Measurements from ENCODE around the gene ADCY1.

ADCY1 gene

DNA sequence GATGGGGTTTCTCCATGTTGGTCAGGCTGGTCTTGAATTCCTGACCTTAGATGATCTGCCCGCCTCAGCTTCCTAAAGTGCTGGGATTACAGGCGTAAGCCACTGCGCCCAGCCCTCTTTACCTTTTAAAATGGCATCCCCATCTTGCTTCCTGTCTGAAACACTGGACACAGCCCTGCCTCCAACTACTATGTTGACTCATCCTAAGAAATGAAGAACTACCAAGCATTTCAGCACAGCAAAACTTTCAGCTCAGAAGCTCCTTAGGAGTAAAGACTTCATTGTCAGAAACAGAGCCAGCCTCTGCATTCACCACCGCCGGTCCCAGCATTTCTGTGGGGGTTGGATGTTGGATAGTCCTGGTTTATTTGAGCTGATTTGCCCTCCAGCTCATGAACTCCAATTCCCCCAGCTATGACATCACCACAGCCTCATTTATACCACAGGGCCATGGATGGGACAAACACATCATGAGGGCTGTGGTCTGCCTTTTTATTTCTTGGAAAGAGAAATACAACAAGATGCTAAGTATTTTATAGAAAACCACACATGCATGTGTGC lies 123.5 kb downstream of the ADCY1 start:
- FAIRE-seq, result no peak

DNA sequence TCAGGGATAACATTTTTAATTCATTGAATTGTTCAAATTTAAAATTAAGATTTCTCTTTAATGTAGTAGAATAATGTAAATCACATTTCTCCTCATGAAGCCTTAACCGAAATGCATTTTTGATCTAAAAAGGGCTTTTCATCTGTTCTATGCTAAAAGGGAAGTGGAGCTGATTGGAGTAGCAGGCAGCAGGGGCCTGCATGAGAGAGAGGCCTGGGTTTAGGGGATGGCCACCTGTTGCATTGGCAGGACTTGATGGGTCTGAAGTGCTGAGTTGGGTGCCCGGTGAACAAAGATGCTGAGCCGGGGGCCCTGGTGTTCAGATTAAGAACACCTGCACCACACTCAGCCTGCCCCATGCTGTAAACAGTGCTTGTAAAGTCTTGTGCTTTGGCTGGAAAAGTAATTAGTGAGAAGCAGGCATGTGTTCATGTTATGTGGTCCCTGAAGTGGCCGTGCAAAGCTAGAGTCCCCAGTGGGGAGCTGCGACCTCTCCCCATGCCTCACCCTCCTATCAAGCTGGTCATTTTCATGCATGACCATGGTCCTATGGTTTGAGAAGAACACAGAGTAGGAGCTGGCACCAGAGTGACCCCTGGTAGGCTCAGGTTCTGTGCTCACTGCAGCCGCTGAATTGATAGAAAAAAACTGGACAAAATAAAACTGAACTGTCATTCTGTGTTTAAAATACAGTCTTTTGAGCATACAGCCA lies 124.3 kb downstream of the ADCY1 start:
- FAIRE-seq, result no peak

DNA sequence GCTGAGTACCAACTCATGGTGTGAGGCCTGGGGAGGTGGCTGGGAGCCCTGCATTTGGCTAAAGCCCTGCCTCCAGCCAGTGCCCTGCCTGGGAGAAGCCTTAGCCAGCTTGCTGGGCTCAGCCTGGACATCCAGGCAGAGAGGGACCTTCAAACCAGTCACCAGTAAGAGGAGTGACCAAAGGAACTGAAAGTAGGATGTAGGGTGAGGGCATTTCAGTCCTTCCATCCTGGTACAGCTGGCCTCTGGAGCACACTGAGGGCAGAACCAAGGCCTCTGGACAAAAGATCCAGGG lies 124.8 kb downstream of the ADCY1 start:
- FAIRE-seq, result no peak

DNA sequence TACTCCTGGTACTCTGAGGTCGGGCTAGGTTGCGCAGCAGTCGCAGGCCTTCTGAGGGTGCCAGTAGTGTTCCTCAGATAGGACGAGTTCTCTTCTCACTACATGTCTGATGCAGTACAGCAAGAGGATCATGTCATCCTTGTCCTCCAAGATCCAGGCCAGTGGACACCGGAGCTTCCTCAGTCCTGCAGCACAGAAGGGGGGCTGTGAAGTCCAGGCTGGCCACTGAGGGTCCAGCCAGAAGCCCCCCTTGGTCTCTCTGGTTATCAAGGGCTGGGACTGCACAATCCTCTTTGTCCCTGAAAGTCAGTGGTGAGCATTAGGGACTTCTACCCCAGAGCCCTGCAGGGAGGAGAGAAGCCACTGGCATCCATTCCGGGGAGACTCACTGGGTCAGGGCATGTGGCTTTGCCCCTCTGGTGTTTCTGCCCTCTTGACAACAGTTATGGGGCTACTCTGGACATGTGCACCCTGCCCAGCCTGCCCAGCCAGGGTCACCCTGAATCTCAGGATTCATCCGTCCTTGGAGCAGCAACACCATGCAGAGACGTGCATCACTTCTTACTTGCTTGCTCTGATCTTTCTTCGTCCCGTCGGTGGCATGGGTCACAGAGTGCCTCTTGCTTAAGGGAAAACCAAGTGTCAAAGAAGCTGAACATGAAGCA lies 125.7 kb downstream of the ADCY1 start:
- FAIRE-seq, result no peak

DNA sequence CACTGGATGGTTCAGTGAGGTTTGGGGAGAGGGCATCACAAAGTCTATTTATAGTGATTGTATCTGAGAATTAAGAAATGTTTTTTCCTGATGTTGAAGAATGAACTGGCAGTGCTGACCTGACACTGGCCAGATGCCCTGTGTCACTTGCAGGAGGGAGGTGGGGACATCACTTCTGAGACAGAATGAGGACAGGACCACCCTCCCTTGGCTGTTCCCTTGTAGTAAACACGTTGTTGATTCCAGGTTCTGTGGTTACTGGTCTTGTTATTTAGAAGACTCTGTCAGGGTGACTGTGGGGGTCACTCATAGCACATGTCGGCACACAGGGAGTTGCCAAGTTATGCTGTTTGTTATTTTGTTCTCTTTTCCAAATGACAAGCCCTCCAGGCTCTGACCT lies 126.4 kb downstream of the ADCY1 start:
- FAIRE-seq, result no peak

DNA sequence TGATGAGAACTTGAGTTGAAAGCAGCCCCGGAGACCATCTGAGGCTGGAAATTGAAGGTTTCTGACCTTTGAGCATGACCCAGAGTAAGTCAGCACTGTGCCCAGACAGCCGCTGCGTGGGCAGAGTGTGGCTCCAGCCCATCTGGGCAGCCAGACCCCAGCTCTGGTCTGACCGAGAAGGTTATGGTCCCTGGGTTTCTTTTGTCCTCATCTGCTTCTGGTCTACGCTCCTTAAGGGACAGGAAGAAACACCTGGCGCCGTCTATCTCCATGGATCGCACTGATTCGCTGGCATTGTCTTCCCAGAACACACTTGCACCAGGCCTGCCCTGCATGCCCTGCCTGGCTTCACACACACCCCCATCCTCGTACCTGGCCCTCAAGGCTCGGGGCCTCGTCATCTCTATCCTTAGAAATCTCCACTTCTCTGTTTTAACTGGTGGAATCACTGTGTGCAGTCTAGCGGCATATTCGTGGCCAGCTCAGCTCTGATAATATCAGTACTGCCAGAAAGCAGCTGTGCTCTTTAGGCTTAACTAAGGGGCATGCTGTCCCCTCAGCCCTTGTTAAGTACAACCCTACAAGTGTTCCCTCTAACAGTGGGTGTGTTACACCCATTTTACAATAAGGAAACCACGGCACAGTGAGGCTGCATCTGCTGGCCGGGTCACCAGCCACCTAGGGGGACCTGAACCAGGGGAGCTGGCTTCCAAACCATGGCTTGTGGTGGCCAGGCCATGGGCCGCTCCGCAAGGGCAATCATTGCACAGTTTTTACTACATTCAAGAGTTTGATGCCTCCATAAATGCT lies 127.7 kb downstream of the ADCY1 start:
- no peak for FAIRE-seq

DNA sequence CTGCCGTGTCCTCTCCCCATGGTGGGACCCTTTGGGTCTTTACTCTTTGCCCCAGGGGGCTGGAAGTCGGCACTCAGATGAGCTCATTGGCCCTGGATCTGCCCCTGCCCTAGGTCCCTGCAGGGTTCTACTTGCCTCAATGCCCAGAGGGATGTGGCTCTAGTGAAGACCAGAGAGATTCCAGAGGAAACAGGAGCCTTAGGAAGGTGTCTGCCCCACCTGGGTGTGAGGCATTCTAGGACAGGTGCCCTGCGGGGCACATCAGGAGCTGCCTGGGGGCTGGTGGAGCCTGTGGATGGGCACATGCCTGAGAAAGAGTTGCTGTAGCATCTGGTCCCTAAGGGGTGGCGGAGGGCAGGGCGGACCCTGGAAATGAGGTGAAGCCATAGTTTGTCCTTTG lies 128.6 kb downstream of the ADCY1 start:
- no peak for FAIRE-seq

DNA sequence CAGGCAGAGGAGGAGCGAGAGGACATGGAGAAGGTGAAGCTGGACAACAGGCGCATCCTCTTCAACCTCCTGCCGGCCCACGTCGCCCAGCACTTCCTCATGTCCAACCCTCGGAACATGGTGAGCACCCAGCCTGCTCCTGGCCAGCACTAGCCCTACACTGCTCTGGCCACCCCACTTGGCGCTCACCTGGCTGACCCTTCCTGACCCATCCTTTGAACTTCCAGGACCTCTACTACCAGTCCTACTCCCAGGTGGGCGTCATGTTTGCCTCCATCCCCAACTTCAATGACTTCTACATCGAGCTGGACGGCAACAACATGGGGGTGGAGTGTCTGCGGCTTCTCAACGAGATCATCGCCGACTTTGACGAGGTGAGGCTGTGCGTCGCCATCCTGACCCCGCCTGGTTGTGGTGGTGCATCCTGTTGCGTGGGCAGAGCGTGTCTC lies 129.2 kb downstream of the ADCY1 start:
- FAIRE-seq, result no peak

DNA sequence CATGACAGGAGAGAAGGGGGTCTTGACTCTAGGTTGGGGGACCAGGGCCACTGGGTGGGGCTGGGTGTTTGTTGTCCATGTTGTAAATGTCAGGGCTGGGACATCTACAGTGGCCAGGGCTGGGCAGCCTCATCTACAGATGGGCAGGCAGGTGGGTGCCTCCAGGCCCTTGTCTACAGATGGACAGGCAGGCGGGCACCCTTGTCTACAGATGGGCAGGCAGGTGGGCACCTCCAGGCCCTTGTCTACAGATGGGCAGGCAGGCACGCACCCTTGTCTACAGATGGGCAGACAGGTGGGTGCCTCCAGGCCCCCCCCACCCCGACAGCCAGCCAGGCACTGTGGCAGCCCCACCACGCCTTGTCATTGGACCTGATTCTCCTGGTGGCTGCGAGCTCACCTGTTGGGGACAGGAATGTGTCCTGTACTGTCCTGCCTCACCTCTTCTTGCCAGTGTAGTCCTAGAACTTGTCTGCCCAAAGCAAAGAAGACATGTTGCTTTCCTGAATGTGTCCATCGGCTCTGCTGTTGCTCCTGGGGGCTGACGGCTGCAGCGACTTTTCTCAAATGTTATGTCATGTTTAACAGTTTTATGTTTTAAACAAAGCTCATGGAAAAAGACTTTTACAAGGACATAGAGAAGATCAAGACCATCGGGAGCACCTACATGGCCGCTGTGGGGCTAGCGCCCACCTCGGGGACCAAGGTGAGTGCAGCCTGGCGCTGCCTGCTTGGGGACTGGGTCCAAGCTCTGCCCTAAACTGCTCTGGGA lies 129.9 kb downstream of the ADCY1 start:
- FAIRE-seq, result no peak

DNA sequence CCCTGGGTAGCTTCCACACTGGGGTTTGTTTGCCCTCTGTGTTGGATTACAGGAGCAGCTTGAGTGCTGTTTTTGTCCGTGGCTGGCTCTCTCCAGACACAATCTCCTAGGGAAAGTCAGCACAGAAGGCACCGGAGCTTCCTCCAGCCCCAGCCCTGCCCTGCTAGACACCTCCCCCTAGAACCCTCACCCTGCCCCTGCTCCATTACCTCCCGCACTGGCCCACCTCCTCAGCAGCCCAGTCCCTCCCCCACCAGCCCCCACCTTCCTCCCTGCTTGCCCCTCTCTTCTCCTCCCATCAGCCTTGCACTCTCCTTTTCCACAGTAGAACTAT lies 130.5 kb downstream of the ADCY1 start:
- FAIRE-seq, result no peak

DNA sequence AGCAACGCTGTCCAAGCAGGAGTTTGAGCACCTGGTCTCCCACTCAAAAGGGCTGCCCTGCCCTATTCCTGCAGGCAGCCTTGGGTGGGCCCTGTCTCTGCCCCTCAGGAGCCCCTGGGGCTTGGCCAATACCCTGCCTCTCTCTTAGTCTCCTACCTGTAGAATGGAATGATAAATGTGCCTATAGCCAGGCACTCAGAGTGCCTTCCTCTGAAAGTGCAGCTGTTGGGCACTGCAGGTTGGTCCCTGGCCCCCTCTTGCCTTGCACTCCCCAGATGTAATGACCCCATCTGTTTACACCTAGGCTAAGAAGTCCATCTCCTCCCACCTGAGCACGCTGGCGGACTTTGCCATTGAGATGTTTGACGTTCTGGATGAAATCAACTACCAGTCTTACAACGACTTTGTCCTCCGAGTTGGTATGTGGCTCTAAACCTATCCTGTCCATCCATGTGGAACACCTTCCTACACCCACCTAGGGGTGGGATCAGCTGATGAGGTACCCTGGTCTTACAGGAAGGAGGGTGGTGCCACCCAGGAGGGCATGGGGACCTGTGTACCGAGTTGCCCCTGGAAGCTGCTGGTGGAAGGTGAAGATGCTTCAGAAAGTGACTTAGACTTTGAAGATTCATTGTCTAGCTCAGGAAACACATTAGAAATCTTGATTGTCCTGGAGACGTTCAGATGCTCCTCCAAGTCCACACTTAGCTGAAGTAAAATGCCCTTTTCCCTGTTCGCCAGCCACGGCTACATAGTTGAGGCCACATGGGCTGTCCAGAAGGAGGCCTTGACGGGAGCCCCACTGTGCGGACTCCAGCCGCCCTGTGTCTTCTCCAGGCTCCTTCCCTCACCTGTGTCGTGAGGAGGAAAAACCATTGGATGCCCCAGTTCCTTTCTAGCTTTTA lies 134.1 kb downstream of the ADCY1 start:
- no peak for FAIRE-seq

DNA sequence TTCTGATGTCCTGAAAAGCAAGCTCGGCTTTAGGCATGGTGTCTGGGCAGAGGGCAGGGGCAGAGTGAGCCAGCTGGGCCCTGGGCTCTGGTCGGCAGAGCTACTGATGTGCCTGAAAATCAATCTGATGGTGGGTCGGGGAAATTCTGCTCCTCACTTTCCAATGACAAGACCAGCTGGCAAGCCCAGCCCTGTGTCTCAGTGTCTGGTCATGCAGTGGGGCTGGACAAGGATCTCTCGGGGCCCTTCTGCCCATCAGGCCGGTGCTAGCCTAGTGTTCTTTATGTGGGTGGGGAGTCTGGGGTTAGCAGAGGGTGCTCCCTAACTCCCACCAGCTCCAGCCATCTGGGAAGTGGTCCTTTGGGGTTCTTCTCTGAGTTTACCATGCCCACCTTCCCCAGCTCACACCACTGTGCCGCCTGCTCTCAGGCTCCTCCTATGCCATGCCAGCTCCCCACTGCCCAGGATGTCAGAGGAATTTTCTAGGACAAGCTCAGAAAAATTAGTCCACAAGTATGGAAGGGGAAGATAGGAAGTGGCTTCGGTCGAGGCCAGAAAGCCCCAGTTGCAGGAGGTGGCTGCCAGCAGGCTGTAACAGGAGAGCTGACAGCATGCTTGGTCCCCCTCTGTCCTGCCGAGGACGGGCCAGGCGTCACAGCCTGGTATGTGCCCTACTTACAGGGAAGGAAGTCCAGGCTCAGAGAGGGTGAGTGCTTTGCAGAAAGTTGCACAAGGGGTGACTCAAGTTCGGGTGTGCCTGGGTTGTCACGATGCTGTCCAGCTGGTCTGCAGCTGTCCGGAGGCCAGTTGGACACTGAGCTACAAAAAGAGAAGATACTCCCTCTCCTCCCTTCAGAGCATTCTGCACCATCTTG lies 135.2 kb downstream of the ADCY1 start:
- no peak for FAIRE-seq

DNA sequence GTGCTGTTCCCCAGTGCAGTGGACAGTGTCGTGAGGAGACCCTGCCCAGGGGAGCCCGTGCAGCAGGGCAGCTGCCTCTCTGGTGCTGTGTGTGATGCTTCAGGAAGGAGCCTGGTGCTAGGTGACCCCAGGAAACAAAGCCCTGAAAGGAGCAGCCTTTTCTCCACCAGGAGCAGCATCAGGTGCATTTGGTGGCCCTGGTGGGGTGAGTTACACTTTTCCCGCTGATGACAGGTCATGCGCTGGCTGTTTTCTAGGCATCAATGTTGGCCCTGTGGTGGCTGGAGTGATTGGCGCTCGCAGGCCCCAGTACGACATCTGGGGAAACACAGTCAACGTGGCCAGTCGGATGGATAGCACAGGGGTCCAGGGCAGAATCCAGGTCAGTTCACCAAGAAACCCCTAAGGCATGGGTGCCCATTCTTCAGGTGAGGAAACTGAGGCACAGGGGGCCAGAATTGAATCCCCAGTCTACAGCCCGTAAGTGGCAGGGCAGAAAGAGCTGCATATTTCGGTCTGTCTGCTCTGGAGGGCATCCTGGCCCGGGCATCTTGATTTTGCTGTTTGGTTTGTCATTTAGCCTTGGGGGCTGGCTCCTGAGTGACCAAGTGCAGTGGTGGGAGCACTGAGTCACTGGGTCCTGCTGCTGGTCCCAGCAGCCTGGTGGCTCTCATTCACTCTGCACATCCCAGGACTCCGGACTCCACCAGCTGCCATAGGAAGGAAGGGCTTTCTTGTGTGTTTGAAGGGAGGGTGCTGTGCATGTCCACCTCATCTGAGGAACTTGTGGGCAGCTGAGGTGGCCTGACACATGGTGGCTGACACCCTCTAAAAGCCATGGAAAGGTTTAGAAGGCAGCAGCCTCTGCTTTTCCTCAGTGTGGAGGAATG lies 136.3 kb downstream of the ADCY1 start:
- FAIRE-seq, result no peak

DNA sequence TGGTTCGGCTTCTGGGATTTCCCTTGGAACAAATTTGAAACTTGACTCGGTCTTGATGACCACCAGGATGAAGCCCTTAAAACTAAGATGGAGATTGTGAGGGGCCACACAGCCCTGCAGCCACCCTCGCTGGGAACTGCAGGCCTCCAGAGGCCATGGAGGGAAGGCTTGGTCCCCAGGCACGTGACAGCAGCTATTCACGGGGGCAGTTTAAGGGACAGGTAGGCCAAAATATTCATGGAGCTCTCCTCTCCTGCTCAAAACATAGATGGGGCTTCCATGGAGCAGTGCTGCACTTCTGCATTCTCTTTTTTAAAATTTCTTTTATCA lies 137.0 kb downstream of the ADCY1 start:
- no peak for FAIRE-seq

DNA sequence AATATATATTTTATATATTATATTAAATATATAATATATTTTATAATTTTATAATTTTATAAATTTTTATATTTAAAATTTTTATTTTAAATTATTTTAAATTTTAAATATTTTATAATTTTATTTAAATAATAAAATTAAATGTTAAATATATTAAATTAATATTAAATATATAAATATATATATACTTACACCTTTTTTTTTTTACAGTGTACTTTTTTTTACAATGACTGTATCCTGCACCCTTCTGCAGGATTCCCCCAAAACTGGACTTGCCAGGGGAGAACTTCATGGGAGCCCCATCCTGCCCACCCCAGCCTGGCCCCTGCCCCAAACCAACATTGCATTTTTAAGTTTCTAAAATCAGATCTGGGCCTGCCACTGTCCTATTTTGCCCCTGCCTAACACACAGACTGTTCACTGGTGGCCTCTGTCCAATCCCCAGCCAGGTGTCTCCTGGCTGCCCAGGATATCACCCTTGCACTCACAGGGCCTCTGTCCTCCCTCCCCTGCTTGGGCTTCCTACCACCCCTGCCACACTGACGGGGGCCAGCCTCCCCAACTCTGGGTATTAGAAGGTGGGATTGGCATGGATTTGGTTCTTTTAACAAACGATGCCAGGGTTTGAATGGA lies 138.0 kb downstream of the ADCY1 start:
- FAIRE-seq, result peak; percentile 100

DNA sequence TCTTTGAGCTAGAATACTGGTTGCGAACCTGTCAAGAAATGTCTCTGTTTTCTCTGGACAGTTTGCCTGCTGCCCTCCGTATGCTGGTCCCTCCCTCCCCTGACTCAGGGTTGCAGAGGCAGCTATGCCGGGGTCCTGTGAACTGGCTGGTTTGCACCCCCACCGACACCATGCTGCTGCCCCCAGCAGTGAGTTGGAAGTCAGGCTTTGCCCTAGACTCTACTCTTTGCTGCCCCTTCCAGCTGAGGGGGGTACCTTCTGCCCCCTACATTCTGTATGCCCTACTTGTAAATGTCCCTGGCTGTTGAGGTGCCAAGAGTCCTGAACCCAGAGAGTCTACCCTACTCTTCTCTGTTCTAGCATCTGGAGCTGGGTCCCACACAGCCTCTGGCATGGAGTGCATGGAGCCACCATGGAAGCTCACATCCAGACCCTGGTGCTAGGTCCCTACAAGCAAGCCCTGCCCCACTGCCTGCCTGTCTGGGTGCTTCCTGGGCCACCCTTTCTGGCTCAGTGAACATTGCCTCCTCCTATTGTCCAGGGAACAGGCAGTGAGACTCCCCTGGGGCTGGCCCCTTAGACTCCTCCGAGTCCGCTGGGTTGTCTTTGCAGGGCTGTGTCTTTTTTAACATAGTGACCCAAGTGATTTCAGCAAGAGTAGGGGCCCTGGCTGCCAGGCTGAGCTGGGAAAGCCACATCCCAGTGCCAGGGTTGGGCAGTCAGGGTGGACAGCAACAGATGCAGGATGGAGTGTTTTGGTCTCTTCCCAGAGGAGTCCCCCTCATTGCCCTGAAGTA lies 138.9 kb downstream of the ADCY1 start:
- no peak for FAIRE-seq

DNA sequence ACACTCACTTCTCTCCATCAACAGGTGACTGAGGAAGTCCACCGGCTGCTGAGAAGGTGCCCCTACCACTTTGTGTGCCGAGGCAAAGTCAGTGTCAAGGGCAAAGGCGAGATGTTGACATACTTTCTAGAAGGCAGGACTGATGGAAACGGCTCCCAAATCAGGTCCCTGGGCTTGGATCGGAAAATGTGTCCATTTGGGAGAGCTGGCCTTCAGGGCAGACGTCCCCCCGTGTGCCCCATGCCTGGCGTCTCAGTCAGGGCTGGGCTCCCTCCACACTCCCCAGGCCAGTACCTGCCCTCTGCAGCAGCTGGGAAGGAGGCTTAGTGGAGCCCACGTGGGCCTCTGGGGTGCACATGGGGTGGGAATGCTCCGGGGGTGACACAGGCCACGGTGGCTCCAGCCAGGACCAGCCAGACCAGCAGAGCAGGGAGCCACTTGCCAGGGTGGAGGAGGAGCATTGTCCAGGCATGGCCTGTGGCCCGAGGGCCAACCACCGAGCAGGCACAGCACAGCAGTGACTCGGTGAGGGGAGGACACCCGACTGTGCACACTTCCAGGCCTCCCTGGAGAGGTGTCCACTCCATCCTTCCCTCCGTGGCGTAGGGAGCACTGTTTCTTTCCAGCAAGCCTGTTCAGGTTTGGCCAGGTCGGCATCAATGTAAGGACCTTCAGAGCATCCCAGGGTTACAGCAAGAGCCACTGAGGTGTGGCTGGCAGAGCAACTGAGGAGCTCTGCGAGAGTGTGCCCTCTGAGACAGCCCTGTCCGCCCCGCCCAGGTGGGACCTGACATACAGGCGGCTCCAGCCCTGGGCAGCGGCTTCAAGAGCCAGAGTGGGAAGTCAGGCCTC lies 139.7 kb downstream of the ADCY1 start:
- FAIRE-seq, result no peak

DNA sequence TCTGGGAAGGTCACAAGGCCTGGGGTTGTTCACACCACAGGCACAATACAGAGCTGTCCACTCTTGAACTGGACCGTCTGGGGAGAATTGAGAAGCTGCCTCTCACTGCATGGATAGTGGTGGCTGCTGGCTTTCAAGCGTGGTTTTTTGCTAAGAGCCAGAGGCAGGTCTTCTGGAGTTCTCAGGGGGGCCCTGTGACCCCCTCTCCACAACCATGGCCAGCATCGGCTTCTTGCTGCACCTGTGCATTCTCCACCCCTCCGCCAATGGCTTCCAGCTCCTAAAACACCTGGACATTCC lies 140.3 kb downstream of the ADCY1 start:
- no peak for FAIRE-seq
